HG03520 (cell line): Measurements from ENCODE around the gene WDFY2.

Source experiments
- ATAC-seq: cut with Tn5 transposase; IDR thresholded peaks from one replicate; pipeline ENCODE4 v1.9.1; 2021; ENCODE audit warnings: mild to moderate bottlenecking, moderate library complexity; ENCODE audit not compliant: unreplicated experiment

Gene WDFY2

DNA sequence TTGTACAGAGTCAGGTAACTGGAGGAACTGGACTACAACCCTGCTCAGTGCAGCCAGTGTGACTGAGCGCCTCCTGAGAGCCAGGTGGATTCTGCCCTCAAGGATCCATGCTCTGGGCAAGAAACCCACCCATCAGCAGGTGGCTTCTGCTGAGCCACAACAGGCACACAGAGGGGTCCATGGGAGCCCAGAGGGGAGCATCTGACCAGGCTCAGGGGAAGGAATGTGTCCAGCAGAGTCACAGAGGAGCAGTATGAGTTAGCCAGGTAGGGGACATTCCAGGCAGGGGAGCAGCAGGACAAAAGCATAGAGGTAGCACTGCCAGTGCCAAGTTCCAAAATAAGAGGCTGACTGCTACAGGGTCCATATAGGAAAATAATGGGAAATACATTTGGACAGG lies 199.8 kb downstream of the WDFY2 start:
- no peak for ATAC-seq

DNA sequence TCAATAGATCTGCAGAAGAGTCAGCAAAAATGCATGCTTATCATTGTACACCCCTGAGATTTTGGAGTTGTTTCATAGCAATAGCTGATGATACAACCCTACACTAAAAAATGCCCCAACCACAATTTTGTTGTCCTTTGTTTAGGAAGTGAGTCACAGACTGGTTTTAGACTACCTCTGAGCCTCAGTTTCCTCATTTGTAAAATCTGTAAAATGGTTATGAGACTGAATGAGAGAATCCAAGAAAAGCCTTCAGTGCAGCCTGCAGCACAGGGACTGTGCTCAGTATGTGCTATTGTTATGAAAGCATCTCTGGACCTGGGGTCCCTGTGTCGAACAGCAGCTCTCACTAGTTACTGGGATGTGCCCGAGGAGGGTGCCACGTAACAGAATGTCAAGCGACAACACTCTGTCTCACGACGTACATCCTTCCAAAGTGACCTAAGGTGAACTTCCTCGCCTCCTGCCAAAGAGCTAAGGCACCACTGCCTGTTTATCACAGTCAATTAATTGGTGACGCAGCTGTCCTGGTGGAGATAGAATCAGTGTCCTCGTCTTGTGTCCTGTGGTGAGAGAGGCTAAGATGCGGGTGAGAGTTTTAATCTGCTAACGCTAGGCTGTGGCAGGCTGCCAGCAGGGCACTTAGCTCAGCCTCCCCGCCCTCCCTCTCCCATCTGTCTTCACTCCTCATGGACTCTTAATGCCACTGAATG lies 201.6 kb downstream of the WDFY2 start:
- no peak for ATAC-seq

DNA sequence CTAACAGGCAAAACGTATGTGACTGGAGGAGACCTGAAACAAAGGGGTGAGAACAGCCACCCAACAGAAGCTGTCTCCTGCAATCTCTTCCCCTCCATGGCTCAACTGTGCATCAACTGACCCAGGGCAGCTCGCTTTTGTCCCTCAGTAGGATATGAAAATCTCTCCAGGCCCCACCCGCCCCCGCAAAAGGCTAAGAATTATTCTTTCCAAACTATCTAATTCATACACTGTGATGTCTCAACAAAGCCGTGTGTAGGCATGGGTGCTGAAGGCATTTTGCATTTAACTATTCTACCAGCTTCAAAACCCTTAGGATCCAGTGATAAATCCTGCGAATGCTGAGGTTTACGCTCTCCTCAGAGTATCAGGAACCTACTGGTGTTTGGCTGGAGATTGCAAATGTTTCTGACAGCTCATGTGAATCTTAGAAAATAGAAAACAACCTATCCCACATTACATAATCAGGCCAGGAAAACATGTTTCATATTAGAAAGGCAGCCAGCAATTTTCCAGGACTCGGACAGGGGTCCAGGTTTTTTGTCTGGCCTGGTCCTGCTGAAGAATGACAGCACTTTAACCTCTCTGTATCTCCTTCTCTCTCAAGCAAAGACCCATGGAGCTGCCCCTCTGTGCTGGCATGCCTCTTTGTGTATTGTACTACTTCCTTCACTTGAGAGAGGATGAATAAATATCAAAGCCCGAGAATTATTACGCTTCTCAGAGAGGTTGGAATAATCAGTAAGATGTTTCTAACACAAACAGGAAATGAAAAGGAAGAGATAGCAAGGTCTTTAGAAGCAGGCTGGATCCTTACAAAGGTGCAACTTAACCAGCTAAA lies 202.4 kb downstream of the WDFY2 start:
- no peak for ATAC-seq

DNA sequence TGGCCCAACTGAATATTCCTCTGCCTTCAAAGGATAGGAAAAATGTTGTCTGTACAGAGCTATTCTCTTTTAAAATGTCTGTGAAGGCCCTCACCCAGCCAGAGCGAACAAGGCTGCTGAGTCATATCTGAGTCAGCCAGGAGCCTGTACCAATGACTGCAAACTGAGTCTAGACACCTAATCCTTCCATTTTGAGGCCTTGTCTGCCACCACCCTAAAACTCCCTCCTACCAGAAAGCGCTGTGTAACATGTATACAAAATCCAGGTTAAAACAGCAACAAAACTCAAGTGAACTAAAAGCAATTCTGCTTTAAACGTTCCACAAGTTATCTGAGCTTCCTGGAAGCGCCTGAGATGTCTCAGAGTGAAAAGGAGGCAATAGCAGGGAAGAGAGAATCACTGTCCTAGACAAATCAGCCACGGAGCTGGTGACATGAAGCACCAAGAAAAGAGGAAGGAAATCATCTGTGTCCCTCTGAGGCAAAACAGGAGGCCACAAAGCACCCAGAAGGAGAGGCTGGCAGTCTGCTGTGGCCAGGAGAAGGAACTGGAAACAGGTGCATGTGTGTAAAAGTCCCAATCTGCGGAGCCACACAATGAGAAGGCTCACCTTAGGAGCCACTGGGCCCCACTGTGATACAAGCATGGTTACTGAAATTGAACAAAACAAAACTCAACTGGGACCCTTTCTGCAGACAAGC lies 209.5 kb downstream of the WDFY2 start:
- peak; percentile 40 for ATAC-seq

DNA sequence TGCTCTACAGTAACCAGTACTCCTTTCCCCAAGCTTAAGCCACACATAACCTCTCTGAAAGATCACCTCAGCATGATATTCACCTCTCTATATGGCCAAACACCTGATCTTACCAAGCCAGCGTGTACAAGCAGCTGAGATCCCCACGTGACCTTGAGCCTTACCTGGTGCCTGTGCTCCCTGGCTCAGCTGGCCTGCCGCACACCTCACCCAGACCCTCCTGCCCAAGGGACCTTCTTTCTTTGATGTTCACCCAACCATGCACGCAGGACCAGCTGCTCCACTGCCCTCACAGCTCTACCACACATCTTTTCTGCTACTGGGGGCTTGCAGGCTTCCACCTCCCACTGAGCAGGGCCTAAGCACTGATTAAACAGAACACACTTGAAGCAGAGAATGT lies 210.7 kb downstream of the WDFY2 start:
- no peak for ATAC-seq

DNA sequence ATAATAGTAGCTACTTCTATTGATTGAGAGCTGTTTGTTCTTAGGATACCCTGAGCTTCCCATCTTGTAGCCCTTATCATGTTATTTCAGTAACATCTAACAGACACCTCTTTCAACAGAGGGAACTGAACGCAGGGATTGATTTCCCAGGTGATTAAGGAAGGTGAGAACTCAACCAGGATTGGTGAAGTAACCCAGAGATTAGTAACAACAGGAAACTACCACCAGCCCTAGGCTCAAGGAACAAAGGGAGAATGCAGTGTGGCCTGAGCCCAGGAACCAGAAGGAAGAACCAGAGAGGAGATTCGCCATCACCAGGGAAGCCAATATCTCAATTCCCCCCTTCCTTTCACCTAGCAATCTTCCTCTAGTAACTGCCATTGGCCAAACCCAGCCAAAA lies 211.2 kb downstream of the WDFY2 start:
- ATAC-seq = no peak

DNA sequence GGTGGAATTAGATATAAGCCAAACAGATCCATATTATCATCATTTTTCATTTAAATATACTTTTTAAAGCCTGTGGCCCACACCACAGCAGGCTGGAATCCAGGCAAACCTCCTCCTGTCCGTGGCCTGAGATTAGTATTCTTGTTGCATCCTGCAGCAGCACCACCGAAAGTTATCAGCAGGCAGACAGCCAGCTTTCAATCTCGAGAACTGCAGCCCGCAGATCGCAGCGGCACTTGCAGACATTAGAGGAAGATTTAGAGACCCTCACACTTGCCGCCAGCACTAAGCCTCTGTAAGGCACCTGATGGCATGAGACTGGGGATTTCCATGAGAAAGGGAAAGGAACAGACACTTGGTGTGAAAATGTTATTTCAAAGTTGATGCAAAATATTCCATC lies 212.3 kb downstream of the WDFY2 start:
- ATAC-seq = no peak

DNA sequence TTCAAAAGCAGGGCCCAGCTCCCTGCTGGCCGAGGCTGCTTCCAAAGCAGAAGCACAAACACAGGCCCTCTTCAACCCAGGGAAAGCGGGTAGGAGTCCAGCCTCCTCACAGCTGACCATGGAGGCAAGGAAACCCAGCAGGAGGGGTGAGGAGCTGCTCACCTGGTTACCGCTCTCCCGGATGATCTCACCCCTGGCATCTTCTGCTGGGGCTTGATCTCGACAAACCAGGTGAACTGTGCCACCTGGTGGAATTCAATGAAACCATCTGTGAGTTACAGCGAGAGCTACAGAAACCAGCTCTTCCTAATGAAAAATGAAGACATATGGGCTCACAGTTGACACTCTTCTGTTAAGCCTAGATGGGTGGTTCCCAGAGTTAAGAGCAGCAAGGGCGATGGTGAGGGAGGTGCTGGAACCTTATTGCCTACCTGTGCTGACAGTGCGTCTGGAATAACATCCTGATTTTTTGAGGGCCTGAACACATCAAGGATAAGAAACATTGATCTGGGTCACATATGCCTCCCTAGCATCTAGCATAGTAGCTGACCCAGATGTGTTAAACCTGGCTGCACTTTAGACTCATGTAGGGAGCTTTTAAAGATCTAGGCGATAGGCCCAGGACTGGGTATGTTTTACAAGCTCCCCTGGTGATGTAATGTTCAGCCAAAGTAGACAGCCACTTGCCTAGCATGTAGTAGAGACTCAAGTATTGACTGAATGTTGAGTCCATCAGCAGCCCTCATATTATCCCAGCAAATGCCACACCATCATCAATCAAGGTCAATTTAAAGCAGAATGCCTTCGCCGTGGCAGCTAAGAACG lies 213.6 kb downstream of the WDFY2 start:
- peak; percentile 43 for ATAC-seq

DNA sequence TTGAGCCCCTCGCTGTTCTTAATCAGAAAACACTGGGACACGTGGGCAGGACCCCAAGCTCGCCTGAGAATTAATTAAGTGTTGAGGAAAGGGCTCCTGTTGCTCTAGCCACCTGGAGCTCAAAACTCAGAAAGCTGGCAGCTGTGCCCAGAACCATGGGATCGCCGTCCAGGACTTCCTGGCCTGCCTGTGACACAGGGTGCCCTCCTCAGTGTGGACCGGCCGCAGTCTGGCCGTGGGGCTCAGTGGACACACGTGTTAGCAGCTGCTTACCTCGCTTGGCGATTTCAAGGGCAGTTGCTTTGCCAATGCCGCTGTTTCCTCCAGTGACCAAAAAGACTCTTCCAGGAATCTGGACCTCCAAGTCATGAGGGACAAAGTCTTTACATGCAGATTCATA lies 215.0 kb downstream of the WDFY2 start:
- no peak for ATAC-seq

DNA sequence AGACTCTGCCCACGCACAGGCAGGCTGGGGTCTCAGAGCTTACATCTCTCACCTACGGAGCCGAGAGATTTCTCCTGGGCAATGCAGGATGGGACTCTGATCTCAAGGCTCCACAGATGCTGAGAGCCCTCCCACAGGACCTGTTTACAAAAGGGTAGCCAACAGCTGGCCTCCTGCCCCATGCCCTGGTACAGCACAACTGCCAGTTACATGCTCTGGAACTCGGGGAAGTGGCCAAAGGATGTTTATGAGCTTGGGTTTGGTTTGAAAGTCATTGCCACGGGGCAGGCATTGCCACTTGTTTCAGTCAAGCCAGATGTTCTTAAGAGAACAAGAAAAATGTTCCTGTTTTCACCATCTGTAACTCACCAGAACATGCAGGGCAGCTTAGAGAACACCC lies 216.2 kb downstream of the WDFY2 start:
- no peak for ATAC-seq

DNA sequence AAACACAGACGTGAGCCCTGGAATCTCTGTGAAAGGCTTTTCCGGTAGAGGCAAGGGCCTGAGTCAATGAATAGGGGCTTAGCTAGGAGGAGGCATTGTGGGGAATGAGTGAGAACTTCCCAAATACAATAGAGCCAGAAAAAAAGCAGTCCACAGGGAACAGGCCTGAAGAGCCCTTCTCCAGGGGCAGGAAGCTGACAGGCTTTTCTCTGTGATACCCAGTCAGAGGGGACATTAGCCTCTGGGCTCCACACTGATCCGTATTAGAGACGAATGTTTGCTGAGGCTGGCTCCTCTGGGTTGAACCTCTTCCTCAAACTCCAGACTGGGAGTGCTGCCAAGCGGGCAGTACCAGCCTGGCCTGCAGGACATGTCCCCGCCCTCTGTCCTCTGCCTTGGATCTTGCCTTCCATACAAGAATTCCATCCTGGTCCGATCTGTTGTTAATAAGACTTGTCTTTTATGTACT lies 217.4 kb downstream of the WDFY2 start:
- ATAC-seq = no peak

DNA sequence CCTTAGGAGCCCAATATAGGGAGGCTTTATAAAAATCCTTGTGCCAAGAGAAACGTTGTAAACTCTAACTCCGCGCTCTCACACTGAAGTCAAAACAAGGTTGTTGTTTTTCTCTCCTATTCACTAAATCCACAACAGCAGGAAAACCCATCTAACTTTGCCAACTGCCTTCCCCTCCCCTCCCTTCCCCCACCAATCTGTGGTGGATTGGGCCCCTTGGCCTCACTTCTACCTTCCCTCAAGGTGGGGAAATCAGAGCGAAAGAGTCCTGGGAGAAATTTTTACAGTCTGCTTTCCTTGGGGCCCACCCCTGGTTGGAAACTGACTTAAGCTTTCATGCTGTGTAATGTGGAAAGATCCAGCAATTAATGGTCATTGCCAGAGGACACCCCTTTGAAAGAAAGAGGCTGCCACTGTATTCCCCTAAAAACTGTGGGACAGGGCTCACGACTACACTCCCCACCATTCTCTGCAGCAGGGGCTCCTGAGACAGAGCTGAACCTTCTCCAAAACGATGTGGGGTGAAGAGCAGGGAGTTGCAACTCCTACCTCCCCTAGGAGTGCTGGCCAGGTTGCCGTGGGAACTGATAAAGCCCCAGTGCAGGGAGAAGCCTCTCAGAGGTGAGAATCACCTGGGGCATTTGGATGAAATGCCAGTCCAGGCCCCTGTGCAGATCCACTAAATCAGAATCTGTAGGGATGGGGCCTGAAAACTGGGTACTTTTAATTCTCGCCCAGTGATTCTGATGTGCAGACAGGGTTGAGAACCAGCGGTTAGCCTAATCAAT lies 218.6 kb downstream of the WDFY2 start:
- no peak for ATAC-seq

DNA sequence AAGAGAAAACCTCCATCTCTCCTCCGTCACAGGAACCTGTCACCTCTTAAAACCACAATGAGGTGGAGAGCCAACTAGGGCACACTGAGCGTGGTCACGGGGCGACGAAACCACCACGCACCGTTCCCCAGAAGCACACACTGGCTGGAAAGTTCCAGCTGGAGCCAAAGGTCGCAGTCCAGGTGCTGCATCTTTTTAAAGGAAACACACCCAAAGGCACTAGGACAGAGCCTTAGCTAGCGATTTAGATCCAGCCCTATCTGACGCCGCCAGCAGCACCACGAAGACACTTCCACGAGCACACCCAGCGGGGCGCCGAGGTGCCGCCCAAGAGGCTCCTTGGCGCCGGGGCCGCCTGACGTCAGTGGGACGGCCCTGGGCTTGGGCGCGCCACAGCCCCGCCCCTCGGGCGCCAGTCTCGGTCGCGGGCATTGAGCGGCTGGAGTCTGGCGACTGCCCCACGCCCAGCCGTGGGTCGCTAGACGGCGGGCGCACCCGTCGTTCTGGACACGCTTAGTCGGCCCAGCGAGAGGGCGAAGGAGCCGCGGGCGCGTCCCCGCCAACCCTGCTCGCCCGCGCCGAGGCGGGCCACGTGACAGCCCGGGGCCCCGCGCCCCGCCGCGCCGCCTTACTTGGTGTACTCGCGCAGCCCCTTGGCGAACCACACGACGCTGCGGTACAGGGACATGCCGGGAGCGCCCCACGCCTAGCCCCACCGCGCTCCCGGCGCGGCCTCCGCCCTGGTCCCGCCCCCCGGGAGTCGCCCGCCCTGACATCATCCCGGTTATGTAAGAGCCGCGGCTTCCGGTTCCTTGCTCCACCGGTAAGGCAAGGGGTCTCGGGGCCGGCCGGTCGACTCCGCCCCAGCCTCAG lies 219.4 kb downstream of the WDFY2 start, which contains the start of gene DHRS12:
Gene DHRS12 (minus strand): TSS at position 742 of the 873 bp plus-strand sequence. CDS start 4,504 bp downstream, outside the sequence.
- ATAC-seq = peak; percentile 85

DNA sequence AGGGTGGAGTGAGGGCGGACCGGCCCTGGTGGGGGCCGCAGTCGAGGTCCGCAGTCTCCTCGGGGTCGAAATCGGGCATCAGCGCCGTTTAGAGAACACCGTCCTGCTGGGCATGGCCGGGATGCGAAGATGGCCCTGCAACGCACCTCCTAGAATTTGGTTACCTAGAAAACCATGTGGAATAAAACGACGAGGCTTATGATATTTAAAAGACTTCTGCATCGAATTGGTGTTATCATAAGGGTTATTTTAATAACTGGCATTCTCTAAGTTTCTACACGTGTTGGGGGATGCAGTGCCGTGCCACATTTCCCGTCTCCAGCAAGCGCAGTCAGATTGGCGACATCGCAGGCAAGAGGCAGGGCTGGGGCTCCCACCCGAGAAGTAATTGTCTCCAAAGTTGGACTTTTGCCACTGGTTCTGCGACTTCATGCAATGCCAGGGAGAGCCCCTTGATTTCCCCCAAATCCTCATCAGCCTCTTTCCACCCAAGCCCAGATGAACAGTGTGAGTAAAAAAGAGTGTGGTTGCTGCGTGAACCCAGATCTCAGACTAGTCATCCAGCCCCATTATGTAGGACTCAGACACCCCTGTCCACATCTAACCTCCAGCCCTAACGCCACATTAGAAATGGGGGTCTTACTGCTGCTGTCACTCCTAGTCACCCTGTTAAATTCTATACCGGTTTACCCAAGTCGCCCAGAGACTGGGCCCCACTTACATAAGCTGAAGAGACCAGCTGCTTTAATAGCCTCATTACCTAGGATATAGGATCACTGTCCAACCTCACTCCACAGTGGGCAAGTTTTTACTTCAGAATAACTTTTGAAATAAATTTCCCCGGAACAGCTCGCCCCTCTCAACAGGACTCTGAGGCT lies 220.3 kb downstream of the WDFY2 start:
- no peak for ATAC-seq

DNA sequence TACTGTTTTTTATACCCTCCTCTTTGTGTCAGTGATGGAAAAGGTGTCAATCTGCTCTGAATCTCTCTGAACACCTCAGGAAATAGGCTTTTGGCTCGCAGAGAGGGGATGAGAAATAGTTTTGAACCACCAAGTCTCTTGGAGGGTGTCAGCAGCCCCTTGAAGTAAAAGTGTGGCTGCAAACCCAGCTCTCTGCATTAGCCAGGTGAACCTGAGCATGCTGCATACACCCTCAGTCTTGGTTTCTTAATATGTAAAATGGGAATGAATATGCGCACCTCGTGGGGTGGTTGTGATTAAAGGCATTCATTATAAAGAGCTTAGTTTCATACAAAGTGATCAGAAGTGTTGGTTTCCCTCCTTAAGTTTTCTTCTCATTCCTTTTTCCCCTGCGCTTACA lies 221.1 kb downstream of the WDFY2 start:
- no peak for ATAC-seq

DNA sequence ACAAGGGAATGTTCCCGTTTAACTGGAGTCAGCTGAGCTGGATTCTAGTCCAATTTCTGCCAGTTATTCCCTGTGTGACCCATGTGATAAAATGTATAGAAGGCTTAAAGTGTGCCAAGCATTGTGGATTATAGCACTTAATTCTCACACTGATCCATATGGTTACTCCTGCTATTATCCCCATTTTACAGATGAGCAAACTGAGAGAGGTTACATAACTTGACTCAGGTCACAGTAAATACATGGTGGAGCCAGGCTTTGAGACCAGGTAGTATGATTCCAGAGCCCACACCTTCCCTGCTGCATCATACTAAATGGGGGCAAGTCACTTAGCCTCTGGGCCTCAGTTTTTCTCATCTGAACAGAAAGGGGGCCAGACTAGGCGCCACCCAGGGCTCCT lies 221.7 kb downstream of the WDFY2 start:
- ATAC-seq = no peak

DNA sequence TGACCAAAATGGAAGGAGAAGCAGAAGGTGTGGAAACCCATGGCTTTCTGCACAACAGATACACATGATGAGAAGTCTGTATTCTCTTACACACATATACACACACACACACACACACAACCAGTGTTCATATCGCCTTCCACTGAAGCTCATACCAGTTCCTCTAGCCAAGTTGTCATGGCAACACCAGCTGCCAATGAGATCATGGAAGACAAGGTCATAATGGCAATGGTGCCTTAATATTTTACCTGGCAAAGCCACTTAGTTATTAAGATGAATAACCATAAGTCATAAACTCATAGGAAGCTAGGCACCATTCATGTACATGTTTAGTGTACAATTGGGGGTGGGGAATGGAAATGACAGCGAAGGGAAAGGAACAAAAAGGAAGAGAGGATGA lies 222.3 kb downstream of the WDFY2 start:
- ATAC-seq = no peak

DNA sequence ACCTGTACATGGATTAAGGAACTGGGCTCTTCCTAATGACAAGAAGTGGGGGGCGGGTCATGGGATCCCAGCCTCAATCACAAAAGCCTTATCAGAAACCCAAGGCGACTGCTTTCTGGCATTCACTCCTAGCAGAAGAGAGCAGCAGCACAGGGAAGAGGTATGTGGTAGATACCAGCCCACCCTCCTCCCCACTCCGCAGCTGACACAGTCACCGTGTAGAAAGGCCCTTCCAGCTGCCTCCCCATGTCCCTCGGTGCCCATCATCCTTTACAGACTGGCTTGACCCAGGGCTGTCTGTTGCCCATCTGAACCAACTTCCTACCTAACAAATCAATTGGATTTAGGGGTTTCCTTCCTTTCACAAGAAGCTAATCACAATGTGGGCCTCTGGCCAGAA lies 222.8 kb downstream of the WDFY2 start:
- no peak for ATAC-seq
